Glutamatergic neuron (in vitro differentiated cells): ENCODE results near the gene TCTN3. TPM values are rescaled to one million over a fixed set of nuclear protein-coding genes. Genes with fewer than 3 reads are reported as not detected.

Experiments used
- DNase-seq: peaks from one replicate; pipeline ENCODE4 v3.0.0; 2022
- H3K27ac Mint-ChIP-seq: one replicate; pipeline ENCODE4 v1.8.0; 2020; ENCODE audit warnings: mild to moderate bottlenecking, mixed read lengths, inconsistent platforms; ENCODE audit not compliant: unreplicated experiment
- H3K27me3 Mint-ChIP-seq: one replicate; pipeline ENCODE4 v1.8.0; 2020; ENCODE audit warnings: mild to moderate bottlenecking, moderate library complexity, mixed read lengths, inconsistent platforms; ENCODE audit not compliant: unreplicated experiment
- H3K36me3 Mint-ChIP-seq: one replicate; pipeline ENCODE4 v1.8.0; 2020; ENCODE audit warnings: mild to moderate bottlenecking, mixed read lengths, inconsistent platforms; ENCODE audit not compliant: unreplicated experiment
- H3K4me1 Mint-ChIP-seq: one replicate; pipeline ENCODE4 v1.8.0; 2020; ENCODE audit warnings: mild to moderate bottlenecking, low read depth, mixed read lengths, inconsistent platforms; ENCODE audit not compliant: unreplicated experiment
- H3K4me3 Mint-ChIP-seq: one replicate; pipeline ENCODE4 v1.8.0; 2020; ENCODE audit warnings: mild to moderate bottlenecking, mixed read lengths, inconsistent platforms; ENCODE audit not compliant: unreplicated experiment
- H3K9me3 Mint-ChIP-seq: one replicate; pipeline ENCODE4 v1.8.0; 2020; ENCODE audit warnings: mild to moderate bottlenecking, moderate library complexity, mixed read lengths, inconsistent platforms; ENCODE audit not compliant: unreplicated experiment
- CTCF ChIP-seq: fragments of 200-600 bp; sonication (generic); IDR thresholded peaks from one replicate; pipeline ENCODE4 v1.5.0; 2021; ENCODE audit not compliant: partially characterized antibody, unreplicated experiment
- total RNA-seq: library from RNA; stranded (reverse); fragmentation: NEBNext Ultra II Directional; extraction: Animal tissue kit (Norgen Biotek cat#: 25700); gene quantifications from one replicate; pipeline ENCODE4 v1.2.1, GENCODE V29; 2021; ENCODE audit not compliant: unreplicated experiment

TCTN3 gene
- total RNA-seq, 1 donor from 2014 or later: 14.7 TPM

GRCh38 chr10:95618101-95618500, 75.6 kb downstream of the TCTN3 start:
- Mint-ChIP-seq H3K9me3 (no peaks in the 10 kb centered on the region), H3K27ac (no peak overlapping the region), H3K4me1 (no peaks in the 10 kb centered on the region), H3K4me3 (no peak overlapping the region), H3K36me3 (no peaks in the 10 kb centered on the region), H3K27me3 (no peaks in the 10 kb centered on the region)
- no peak for DNase-seq
- TF ChIP-seq CTCF: no peak

- Mint-ChIP-seq H3K27ac (no peak overlapping the region), H3K9me3 (no peaks in the 10 kb centered on the region), H3K4me3 (no peak overlapping the region), H3K36me3 (no peaks in the 10 kb centered on the region), H3K4me1 (no peaks in the 10 kb centered on the region), H3K27me3 (no peaks in the 10 kb centered on the region)
- no peak for DNase-seq
- no peak for TF ChIP-seq CTCF
Measured at GRCh38 chr10:95616446-95616845, 77.3 kb downstream of the TCTN3 start.

Other genes with a start within 250 kb of the TCTN3 start
- 221 TPM for gene SORBS1, start 132.6 kb downstream of the TCTN3 start, total RNA-seq
- gene ALDH18A1, start 37.2 kb downstream of the TCTN3 start, total RNA-seq: 32.2 TPM
- gene ENTPD1, start 62.2 kb upstream of the TCTN3 start, total RNA-seq: not detected
- gene CC2D2B, start 214.0 kb upstream of the TCTN3 start, total RNA-seq: not detected